Naive B cell (primary cell): ENCODE measurements around the gene HSD17B3. TPM values are rescaled to one million over a fixed set of nuclear protein-coding genes. Genes with fewer than 3 reads are reported as not detected.

Experiments used
- ATAC-seq, 2 donors: fragments of 150-1000 bp; cut with Tn5 transposase; 2 replicates each; pipeline ENCODE4 v1.10.0; 2021; ENCODE audit warnings: low read depth in 2 of 2, mild to moderate bottlenecking in 2 of 2, moderate library complexity in 2 of 2
- DNase-seq: peaks from one replicate; pipeline ENCODE4 v3.0.0; 2022
- H3K27ac Mint-ChIP-seq, 6 donors: one replicate each; pipeline ENCODE4 v1.8.0; 2020 to 2022; ENCODE audit warnings: mild to moderate bottlenecking in 6 of 6, mixed read lengths in 6 of 6, moderate library complexity in 5 of 6, inconsistent platforms in 2 of 6
- H3K27me3 Mint-ChIP-seq, 3 donors: one replicate each; pipeline ENCODE4 v1.8.0; 2021 to 2022; ENCODE audit warnings: mixed read lengths in 3 of 3, mild to moderate bottlenecking in 1 of 3
- H3K36me3 Mint-ChIP-seq, 2 donors: one replicate each; pipeline ENCODE4 v1.8.0; 2020 to 2022; ENCODE audit warnings: mixed read lengths in 2 of 2, inconsistent platforms in 1 of 2, mild to moderate bottlenecking in 1 of 2
- H3K4me1 Mint-ChIP-seq, 3 donors: one replicate each; pipeline ENCODE4 v1.8.0; 2020 to 2022; ENCODE audit warnings: mixed read lengths in 3 of 3, inconsistent platforms in 1 of 3, mild to moderate bottlenecking in 1 of 3, moderate library complexity in 1 of 3
- H3K4me3 Mint-ChIP-seq, 8 donors: one replicate each; pipeline ENCODE4 v1.8.0; 2020 to 2022; ENCODE audit warnings: mild to moderate bottlenecking in 8 of 8, mixed read lengths in 8 of 8, moderate library complexity in 8 of 8, inconsistent platforms in 2 of 8
- H3K9me3 Mint-ChIP-seq, 7 donors: one replicate each; pipeline ENCODE4 v1.8.0; 2020 to 2022; ENCODE audit warnings: mixed read lengths in 7 of 7, mild to moderate bottlenecking in 5 of 7, inconsistent platforms in 2 of 7, moderate library complexity in 1 of 7
- polyA plus RNA-seq, 6 donors: library from polyadenylated mRNA; unstranded; fragments of 300-500 nt; fragmentation: Illumina TruSeq; gene quantifications; one replicate each; pipeline ENCODE4 v1.2.3, GENCODE V29; 2021; ENCODE audit warnings: low read depth in 6 of 6

The HSD17B3 gene
- polyA plus RNA-seq, 6 donors from 2014 or later: 0.68 TPM; not detected in 5

- no peaks in the 10 kb centered on the region for H3K36me3 Mint-ChIP-seq
- no peak overlapping the region for H3K4me3 Mint-ChIP-seq
- peaks cover 0 to 15% (median 8%) of the 10 kb centered on the region in 3 donors for H3K27me3 Mint-ChIP-seq
- DNase-seq (no peak), ATAC-seq (no peak)
- peaks cover 0 to 4% (median 0%) of the 10 kb centered on the region in 3 donors for H3K4me1 Mint-ChIP-seq
- peaks cover 0 to 13% (median 4%) of the 10 kb centered on the region in 7 donors for H3K9me3 Mint-ChIP-seq
- no peak overlapping the region for H3K27ac Mint-ChIP-seq
Measured at GRCh38 chr9:96289392-96289791, 12.6 kb downstream of the HSD17B3 start.

GRCh38 chr9:96281641-96282040 lies 20.3 kb downstream of the HSD17B3 start:
- H3K4me3 Mint-ChIP-seq: no peak overlapping the region
- no peak for ATAC-seq
- peaks cover 0 to 13% (median 6%) of the 10 kb centered on the region in 7 donors for H3K9me3 Mint-ChIP-seq
- DNase-seq: no peak
- H3K4me1 Mint-ChIP-seq: no peaks in the 10 kb centered on the region
- H3K27me3 Mint-ChIP-seq: peaks cover 5 to 21% (median 11%) of the 10 kb centered on the region in 3 donors
- H3K36me3 Mint-ChIP-seq: no peaks in the 10 kb centered on the region
- H3K27ac Mint-ChIP-seq: no peak overlapping the region

GRCh38 chr9:96279932-96280331 lies 22.0 kb downstream of the HSD17B3 start:
- Mint-ChIP-seq H3K36me3 (peaks cover 0 to 10% of the 10 kb centered on the region in 2 donors), H3K9me3 (peaks cover 8 to 20% (median 17%) of the 10 kb centered on the region in 7 donors), H3K4me3 (no peak overlapping the region), H3K4me1 (no peaks in the 10 kb centered on the region), H3K27ac (no peak overlapping the region), H3K27me3 (peaks cover 5 to 15% (median 11%) of the 10 kb centered on the region in 3 donors)
- DNase-seq (no peak), ATAC-seq (no peak)

DNA sequence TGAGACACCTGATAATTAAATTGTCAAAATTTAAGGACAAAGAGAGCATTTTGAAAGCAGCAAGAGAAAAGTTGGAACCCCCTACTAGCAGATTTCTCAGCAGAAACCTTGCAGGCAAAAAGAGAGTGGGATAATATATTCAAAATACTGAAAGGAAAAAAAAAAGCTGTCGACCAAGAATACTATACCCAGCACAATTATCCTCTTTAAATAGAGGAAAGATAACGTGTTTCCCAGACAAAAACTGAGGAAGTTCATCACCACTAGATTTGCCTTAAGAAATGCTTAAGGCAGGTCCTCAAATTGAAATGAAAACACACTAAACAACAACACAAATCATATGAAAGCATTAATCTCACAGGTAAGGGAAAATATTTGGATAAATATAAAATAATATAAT lies 27.0 kb downstream of the HSD17B3 start:
- peaks cover 19 to 41% (median 35%) of the 10 kb centered on the region in 7 donors for H3K9me3 Mint-ChIP-seq
- ATAC-seq (no peak), DNase-seq (no peak)
- no peak overlapping the region for H3K4me3 Mint-ChIP-seq
- peaks cover 0 to 25% of the 10 kb centered on the region in 2 donors for H3K36me3 Mint-ChIP-seq
- H3K27ac Mint-ChIP-seq: no peak overlapping the region
- H3K27me3 Mint-ChIP-seq: peaks cover 6 to 10% (median 10%) of the 10 kb centered on the region in 3 donors
- H3K4me1 Mint-ChIP-seq: no peaks in the 10 kb centered on the region

- H3K4me3 Mint-ChIP-seq: no peak overlapping the region
- H3K27ac Mint-ChIP-seq: no peak overlapping the region
- ATAC-seq (no peak), DNase-seq (no peak)
- H3K36me3 Mint-ChIP-seq: peaks cover 0 to 19% of the 10 kb centered on the region in 2 donors
- no peaks in the 10 kb centered on the region for H3K4me1 Mint-ChIP-seq
- H3K9me3 Mint-ChIP-seq: peaks cover 12 to 27% (median 22%) of the 10 kb centered on the region in 7 donors
- H3K27me3 Mint-ChIP-seq: peaks cover 23 to 37% (median 34%) of the 10 kb centered on the region in 3 donors
Measured at GRCh38 chr9:96270236-96270744, 31.7 kb downstream of the HSD17B3 start.

DNA sequence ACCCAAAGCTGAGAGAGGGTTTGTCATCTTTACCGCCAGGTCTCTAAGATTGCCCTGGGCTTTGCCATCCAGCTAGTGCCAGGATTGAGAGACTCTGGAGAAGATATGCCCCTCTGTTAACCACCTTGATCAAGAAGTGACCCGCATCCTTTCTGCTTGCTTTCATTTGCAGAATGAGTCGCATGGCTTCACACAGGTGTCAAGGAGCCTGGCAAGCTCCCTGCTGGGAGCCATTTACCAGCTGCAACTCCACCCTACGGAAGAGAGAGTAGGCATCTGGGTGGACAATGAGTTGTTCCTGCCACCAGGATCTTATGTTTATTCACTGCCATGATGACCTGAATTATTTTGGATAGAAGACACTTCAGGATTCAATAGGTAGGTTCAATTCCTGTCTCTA lies 43.0 kb downstream of the HSD17B3 start:
- Mint-ChIP-seq H3K36me3 (no peaks in the 10 kb centered on the region), H3K27me3 (peaks cover 31 to 37% (median 33%) of the 10 kb centered on the region in 3 donors), H3K27ac (no peak overlapping the region), H3K4me1 (no peaks in the 10 kb centered on the region), H3K9me3 (peaks cover 0 to 5% (median 0%) of the 10 kb centered on the region in 7 donors), H3K4me3 (no peak overlapping the region)
- no peak for DNase-seq
- no peak for ATAC-seq

- Mint-ChIP-seq H3K27me3 (peaks cover 22 to 26% (median 25%) of the 10 kb centered on the region in 3 donors), H3K27ac (no peak overlapping the region), H3K9me3 (peaks cover 0 to 4% (median 0%) of the 10 kb centered on the region in 7 donors), H3K36me3 (no peaks in the 10 kb centered on the region), H3K4me1 (no peaks in the 10 kb centered on the region), H3K4me3 (no peak overlapping the region)
- ATAC-seq: no peak
- DNase-seq: no peak
Measured at GRCh38 chr9:96256800-96257199, 45.2 kb downstream of the HSD17B3 start.

GRCh38 chr9:96255698-96256097 lies 46.3 kb downstream of the HSD17B3 start:
- ATAC-seq (no peak), DNase-seq (no peak)
- Mint-ChIP-seq H3K4me1 (no peaks in the 10 kb centered on the region), H3K36me3 (no peaks in the 10 kb centered on the region), H3K4me3 (no peak overlapping the region), H3K9me3 (peaks cover 0 to 2% (median 0%) of the 10 kb centered on the region in 7 donors), H3K27me3 (peaks cover 23 to 29% (median 25%) of the 10 kb centered on the region in 3 donors), H3K27ac (no peak overlapping the region)

DNA sequence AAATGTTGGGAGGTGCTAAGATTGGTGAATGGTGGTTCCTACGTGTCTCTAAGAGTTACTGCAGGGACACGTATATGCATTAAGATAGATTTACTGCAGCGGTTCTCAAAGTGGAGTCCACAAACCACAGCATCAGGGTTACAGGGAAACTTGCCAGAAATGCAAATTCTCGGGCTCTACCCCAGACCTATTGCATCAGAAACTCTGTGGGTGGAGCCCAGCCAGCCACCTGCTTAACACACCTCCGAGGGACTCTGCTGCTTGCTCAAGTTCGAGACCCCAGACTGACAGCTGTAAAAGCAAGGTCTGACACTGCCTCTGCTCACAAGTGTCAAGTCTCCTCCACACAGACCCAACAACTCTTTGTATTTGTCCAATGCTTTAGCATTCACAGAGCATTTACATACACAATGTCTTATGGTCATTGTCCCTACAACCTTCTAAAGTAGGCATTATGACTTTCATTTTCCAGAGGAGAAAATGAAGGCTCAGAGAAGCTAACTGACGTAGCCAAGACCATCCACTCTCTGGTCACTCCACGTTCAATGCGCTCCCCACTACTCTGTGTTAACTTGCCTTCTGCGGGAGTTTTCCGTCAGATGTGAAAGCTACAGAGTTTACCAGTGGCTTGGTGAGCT lies 48.8 kb downstream of the HSD17B3 start:
- Mint-ChIP-seq H3K27ac (no peak overlapping the region), H3K4me3 (no peak overlapping the region), H3K9me3 (peaks cover 0 to 2% (median 0%) of the 10 kb centered on the region in 7 donors), H3K36me3 (no peaks in the 10 kb centered on the region), H3K4me1 (no peaks in the 10 kb centered on the region), H3K27me3 (peaks cover 20 to 30% (median 21%) of the 10 kb centered on the region in 3 donors)
- no peak for DNase-seq
- no peak for ATAC-seq

DNA sequence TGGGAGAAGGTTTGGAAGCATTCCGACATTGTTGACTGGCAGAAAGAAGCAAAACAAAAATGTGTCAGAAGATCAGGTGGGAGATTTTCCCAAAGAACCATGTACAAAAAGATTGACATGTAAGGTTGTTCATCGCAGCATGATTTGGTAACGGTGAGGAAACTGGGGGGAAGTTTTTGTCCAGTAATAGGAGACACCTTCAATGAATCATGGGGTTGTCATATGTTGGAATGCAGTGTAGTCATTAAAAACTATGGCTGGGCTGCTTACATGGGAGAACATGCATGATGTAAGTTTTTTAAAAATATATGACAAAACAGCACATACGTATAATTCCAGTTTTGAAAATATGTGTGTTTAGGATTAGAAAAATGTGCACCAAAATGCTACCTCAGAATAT lies 50.5 kb downstream of the HSD17B3 start:
- Mint-ChIP-seq H3K4me1 (no peaks in the 10 kb centered on the region), H3K4me3 (no peak overlapping the region), H3K27ac (no peak overlapping the region), H3K9me3 (peaks cover 0 to 2% (median 0%) of the 10 kb centered on the region in 7 donors), H3K27me3 (peaks cover 13 to 23% (median 15%) of the 10 kb centered on the region in 3 donors), H3K36me3 (no peaks in the 10 kb centered on the region)
- no peak for ATAC-seq
- DNase-seq: no peak

GRCh38 chr9:96249746-96250145 lies 52.2 kb downstream of the HSD17B3 start:
- DNase-seq (no peak), ATAC-seq (no peak)
- H3K27me3 Mint-ChIP-seq: peaks cover 9 to 23% (median 15%) of the 10 kb centered on the region in 3 donors
- no peaks in the 10 kb centered on the region for H3K9me3 Mint-ChIP-seq
- no peak overlapping the region for H3K4me3 Mint-ChIP-seq
- H3K27ac Mint-ChIP-seq: no peak overlapping the region
- H3K4me1 Mint-ChIP-seq: no peaks in the 10 kb centered on the region
- H3K36me3 Mint-ChIP-seq: no peaks in the 10 kb centered on the region

DNA sequence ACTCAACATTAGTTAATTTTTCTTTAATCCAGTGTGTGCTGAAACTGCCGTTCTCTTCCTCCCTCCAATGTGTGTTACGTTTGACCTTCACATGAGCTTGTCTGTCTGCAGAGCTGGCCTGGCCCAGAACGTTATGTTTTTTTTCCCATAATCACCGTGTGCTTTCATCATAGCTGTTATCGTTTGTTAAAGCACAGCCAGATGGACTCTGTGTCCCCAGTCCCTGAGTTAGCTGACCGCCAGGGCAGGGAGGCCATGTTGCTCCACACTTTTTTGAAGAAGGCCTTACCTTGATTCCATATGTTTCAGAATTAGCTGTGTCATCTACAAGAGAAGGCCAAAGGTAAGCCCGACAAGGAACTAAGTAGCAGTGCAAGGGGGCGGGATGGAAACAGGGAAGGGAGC lies 55.7 kb downstream of the HSD17B3 start:
- H3K27me3 Mint-ChIP-seq: peaks cover 14 to 41% (median 34%) of the 10 kb centered on the region in 3 donors
- DNase-seq (no peak), ATAC-seq (no peak)
- H3K27ac Mint-ChIP-seq: no peak overlapping the region
- H3K4me1 Mint-ChIP-seq: no peaks in the 10 kb centered on the region
- no peaks in the 10 kb centered on the region for H3K36me3 Mint-ChIP-seq
- H3K4me3 Mint-ChIP-seq: no peak overlapping the region
- H3K9me3 Mint-ChIP-seq: no peaks in the 10 kb centered on the region

- Mint-ChIP-seq H3K4me3 (no peak overlapping the region), H3K4me1 (no peaks in the 10 kb centered on the region), H3K9me3 (no peaks in the 10 kb centered on the region), H3K36me3 (no peaks in the 10 kb centered on the region), H3K27me3 (peaks cover 17 to 40% (median 35%) of the 10 kb centered on the region in 3 donors), H3K27ac (no peak overlapping the region)
- DNase-seq (no peak), ATAC-seq (no peak)
Measured at GRCh38 chr9:96245399-96245798, 56.6 kb downstream of the HSD17B3 start.

DNA sequence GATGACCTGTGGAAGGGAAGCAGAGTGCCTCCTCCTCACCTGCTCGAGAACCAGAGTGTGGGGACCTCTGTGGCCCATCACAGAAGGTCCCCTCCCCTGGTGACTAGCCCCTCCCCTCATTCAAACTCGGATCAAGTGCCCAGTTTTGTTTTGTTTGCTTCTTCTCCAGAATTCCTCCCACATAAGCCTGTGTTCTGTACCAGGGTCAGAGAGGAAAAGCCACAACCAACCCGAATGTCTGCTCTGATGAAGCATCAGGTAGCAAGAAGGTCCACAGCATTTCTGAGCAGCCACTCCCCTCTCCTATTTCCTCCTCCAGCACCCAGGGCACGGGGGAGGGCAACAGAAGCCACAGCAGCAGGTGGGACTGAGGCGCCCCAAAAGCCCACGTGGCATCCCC lies 58.2 kb downstream of the HSD17B3 start:
- H3K4me3 Mint-ChIP-seq: no peak overlapping the region
- H3K36me3 Mint-ChIP-seq: no peaks in the 10 kb centered on the region
- H3K4me1 Mint-ChIP-seq: no peaks in the 10 kb centered on the region
- H3K9me3 Mint-ChIP-seq: no peaks in the 10 kb centered on the region
- H3K27ac Mint-ChIP-seq: no peak overlapping the region
- DNase-seq (no peak), ATAC-seq (no peak)
- H3K27me3 Mint-ChIP-seq: peaks cover 18 to 44% (median 36%) of the 10 kb centered on the region in 3 donors
